Femur (tissue), 1 donor: ENCODE results near the gene TUBG2.

Experiments
- DNase-seq: peaks from one replicate; pipeline ENCODE4 v3.0.0-alpha.2; 2017

The TUBG2 gene

GRCh38 chr17:42677921-42678781 is 19.1 kb downstream of the TUBG2 start:
- peak; percentile 91 for DNase-seq

GRCh38 chr17:42678951-42679491 is 19.9 kb downstream of the TUBG2 start:
- DNase-seq, result peak; percentile 74

- peak; percentile 86 for DNase-seq
Measured at GRCh38 chr17:42679492-42680330, 20.6 kb downstream of the TUBG2 start.

GRCh38 chr17:42680331-42680808 is 21.3 kb downstream of the TUBG2 start:
- no peak for DNase-seq

- peak; percentile 89 for DNase-seq
Measured at GRCh38 chr17:42681976-42682721, 23.1 kb downstream of the TUBG2 start, which contains the start of gene CNTNAP1. Gene CNTNAP1 (plus strand): TSS chr17:42682531. CDS start chr17:42682830, 299 bp downstream.

GRCh38 chr17:42682722-42683403 is 23.8 kb downstream of the TUBG2 start:
- peak; percentile 82 for DNase-seq

- peak; percentile 71 for DNase-seq
Measured at GRCh38 chr17:42683407-42684034, 24.4 kb downstream of the TUBG2 start.

GRCh38 chr17:42684929-42685556 is 26.0 kb downstream of the TUBG2 start:
- DNase-seq, result no peak

GRCh38 chr17:42685831-42686230 is 26.7 kb downstream of the TUBG2 start:
- no peak for DNase-seq

GRCh38 chr17:42686520-42687128 is 27.5 kb downstream of the TUBG2 start:
- DNase-seq, result no peak

GRCh38 chr17:42687707-42688320 is 28.7 kb downstream of the TUBG2 start:
- no peak for DNase-seq

GRCh38 chr17:42690596-42690995 is 31.5 kb downstream of the TUBG2 start:
- no peak for DNase-seq

- DNase-seq, result no peak
Measured at GRCh38 chr17:42691021-42691545, 32.0 kb downstream of the TUBG2 start.

- no peak for DNase-seq
Measured at GRCh38 chr17:42692489-42692888, 33.4 kb downstream of the TUBG2 start.

- no peak for DNase-seq
Measured at GRCh38 chr17:42694524-42694923, 35.4 kb downstream of the TUBG2 start.

GRCh38 chr17:42695500-42695899 is 36.4 kb downstream of the TUBG2 start:
- DNase-seq, result no peak

- no peak for DNase-seq
Measured at GRCh38 chr17:42697108-42697811, 38.2 kb downstream of the TUBG2 start.

- no peak for DNase-seq
Measured at GRCh38 chr17:42698736-42699414, 39.8 kb downstream of the TUBG2 start.

- no peak for DNase-seq
Measured at GRCh38 chr17:42699415-42699740, 40.3 kb downstream of the TUBG2 start.
